ENCODE data around the gene PTPRM.

PTPRM gene

DNA sequence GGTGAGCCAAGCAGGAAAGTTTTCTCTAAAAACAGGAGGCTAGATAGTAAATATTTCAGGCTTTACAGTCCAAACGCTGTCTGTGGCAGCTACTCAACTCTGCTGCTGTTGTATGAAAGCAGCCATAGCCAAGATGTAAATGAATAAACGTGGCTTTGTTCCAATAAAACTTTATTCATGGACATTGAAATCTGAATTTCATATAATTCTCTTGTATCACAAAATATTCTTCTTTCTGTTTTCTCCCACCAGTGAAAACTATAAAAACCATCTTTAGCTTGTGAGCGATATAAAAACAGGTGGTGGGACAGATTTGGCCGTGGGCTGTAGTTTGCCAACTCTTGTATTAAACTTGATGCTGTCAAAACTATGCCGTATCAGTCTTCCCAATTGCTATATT, 333.0 kb downstream of the PTPRM start:
- H3K4me3 ChIP-seq (ENCODE audit: insufficient read depth, low read length, poor library complexity, severe bottlenecking) = no peak overlapping the region
- no peak overlapping the region for H2AFZ ChIP-seq (ENCODE audit: low read depth, low read length, severe bottlenecking)
- no peaks in the 10 kb centered on the region for H3K9me2 ChIP-seq (replicated peaks; ENCODE audit: insufficient read depth, low read length)
- H3F3A ChIP-seq (ENCODE audit: insufficient read depth) = no peaks in the 10 kb centered on the region
- H3K4me2 ChIP-seq (ENCODE audit: low read depth, low read length, poor library complexity, severe bottlenecking) = no peak overlapping the region
- H4K20me1 ChIP-seq (ENCODE audit: low read depth, low read length) = no peaks in the 10 kb centered on the region
- TF ChIP-seq EZH2phosphoT487 (conservative IDR thresholded peaks at IDR 0.05; ENCODE audit: low read length) (no peak), CTCF (IDR thresholded peaks at IDR 0.05; ENCODE audit: insufficient read depth, low read length, poor library complexity, severe bottlenecking) (no peak)
- H3K9ac ChIP-seq (ENCODE audit: low read length) = no peak overlapping the region
- H3K79me2 ChIP-seq (ENCODE audit: insufficient read depth, low read length) = no peaks in the 10 kb centered on the region
- no peaks in the 10 kb centered on the region for H3K9me3 ChIP-seq (ENCODE audit: insufficient read depth, low read length)
- no peak overlapping the region for H3K27ac ChIP-seq (ENCODE audit: low read depth, low read length)
- H3K36me3 ChIP-seq (ENCODE audit: low read length) = no peaks in the 10 kb centered on the region
- H3K27me3 ChIP-seq (ENCODE audit: low read length) = no peaks in the 10 kb centered on the region

DNA sequence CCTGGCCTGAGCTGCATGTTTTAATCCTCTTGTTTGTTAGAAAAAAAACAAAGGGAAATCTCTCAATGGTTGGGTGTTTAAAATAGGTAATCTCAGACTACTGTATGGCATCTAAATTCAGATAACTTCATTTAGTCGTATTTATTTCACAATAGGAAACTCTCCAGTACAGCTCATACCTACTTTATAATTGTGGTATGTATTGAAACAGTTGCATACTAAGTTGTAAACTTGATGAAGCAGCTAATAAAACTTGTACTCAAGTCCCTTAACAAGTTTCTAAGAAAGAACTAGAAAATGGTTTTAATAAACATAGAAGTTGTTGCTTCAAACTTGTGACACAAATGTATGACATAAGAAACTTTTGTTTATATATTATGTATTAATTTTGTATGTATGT, 334.5 kb downstream of the PTPRM start:
- Histone ChIP-seq H3K4me2 (ENCODE audit: low read depth, low read length, poor library complexity, severe bottlenecking) (no peak overlapping the region), H3K9me2 (replicated peaks; ENCODE audit: insufficient read depth, low read length) (no peaks in the 10 kb centered on the region), H3K27me3 (ENCODE audit: low read length) (no peaks in the 10 kb centered on the region), H3F3A (ENCODE audit: insufficient read depth) (no peaks in the 10 kb centered on the region), H2AFZ (ENCODE audit: low read depth, low read length, severe bottlenecking) (no peak overlapping the region), H4K20me1 (ENCODE audit: low read depth, low read length) (no peaks in the 10 kb centered on the region), H3K27ac (ENCODE audit: low read depth, low read length) (no peak overlapping the region), H3K9ac (ENCODE audit: low read length) (no peak overlapping the region), H3K4me3 (ENCODE audit: insufficient read depth, low read length, poor library complexity, severe bottlenecking) (no peak overlapping the region), H3K36me3 (ENCODE audit: low read length) (no peaks in the 10 kb centered on the region), H3K79me2 (ENCODE audit: insufficient read depth, low read length) (no peaks in the 10 kb centered on the region), H3K9me3 (ENCODE audit: insufficient read depth, low read length) (no peaks in the 10 kb centered on the region)
- TF ChIP-seq EZH2phosphoT487 (conservative IDR thresholded peaks at IDR 0.05; ENCODE audit: low read length) = no peak
- TF ChIP-seq CTCF (IDR thresholded peaks at IDR 0.05; ENCODE audit: insufficient read depth, low read length, poor library complexity, severe bottlenecking) = no peak

- no peaks in the 10 kb centered on the region for H3F3A ChIP-seq (ENCODE audit: insufficient read depth)
- H2AFZ ChIP-seq (ENCODE audit: low read depth, low read length, severe bottlenecking) = no peak overlapping the region
- no peak overlapping the region for H3K27ac ChIP-seq (ENCODE audit: low read depth, low read length)
- H3K9ac ChIP-seq (ENCODE audit: low read length) = no peak overlapping the region
- no peaks in the 10 kb centered on the region for H4K20me1 ChIP-seq (ENCODE audit: low read depth, low read length)
- H3K4me2 ChIP-seq (ENCODE audit: low read depth, low read length, poor library complexity, severe bottlenecking) = no peak overlapping the region
- H3K9me2 ChIP-seq (replicated peaks; ENCODE audit: insufficient read depth, low read length) = no peaks in the 10 kb centered on the region
- no peaks in the 10 kb centered on the region for H3K79me2 ChIP-seq (ENCODE audit: insufficient read depth, low read length)
- no peak overlapping the region for H3K4me3 ChIP-seq (ENCODE audit: insufficient read depth, low read length, poor library complexity, severe bottlenecking)
- no peaks in the 10 kb centered on the region for H3K36me3 ChIP-seq (ENCODE audit: low read length)
- no peaks in the 10 kb centered on the region for H3K27me3 ChIP-seq (ENCODE audit: low read length)
- TF ChIP-seq EZH2phosphoT487 (conservative IDR thresholded peaks at IDR 0.05; ENCODE audit: low read length) (no peak), CTCF (IDR thresholded peaks at IDR 0.05; ENCODE audit: insufficient read depth, low read length, poor library complexity, severe bottlenecking) (no peak)
- H3K9me3 ChIP-seq (ENCODE audit: insufficient read depth, low read length) = no peaks in the 10 kb centered on the region
Observed at GRCh38 chr18:7902399-7902839, 335.3 kb downstream of the PTPRM start.

Data from SU-DHL-6 (cell line).